ENCODE measurements around the gene IGHMBP2. TPM values are rescaled to one million over a fixed set of nuclear protein-coding genes. Genes with fewer than 3 reads are reported as not detected.

Gene IGHMBP2
- total RNA-seq, 2 donors from 2014 or later: 24.7 to 40.8 TPM

- DNase-seq (ENCODE audit: low spot score): no peak
- peak overlapping the region; percentile 77 to 97 for H3K27ac ChIP-seq
- no peak for TF ChIP-seq CTCF (IDR thresholded peaks at IDR 0.05)
- H3K36me3 ChIP-seq: no peaks in the 10 kb centered on the region
- H3K4me3 ChIP-seq: peak overlapping the region; percentile 33
- H3K27me3 ChIP-seq (replicated peaks; ENCODE audit: insufficient read depth): no peaks in the 10 kb centered on the region
- H3K4me1 ChIP-seq (ENCODE audit: control insufficient read depth in 1 of 2, low read depth in 2 of 2): peaks cover 22 to 55% of the 10 kb centered on the region in 2 donors
- peak; percentile 83 for ATAC-seq (ENCODE audit: insufficient number of reproducible peaks, low FRiP score, low read depth)
- no peaks in the 10 kb centered on the region for H3K9me3 ChIP-seq
Measured at GRCh38 chr11:68946416-68947090, 42.9 kb downstream of the IGHMBP2 start.

- Histone ChIP-seq H3K36me3 (no peaks in the 10 kb centered on the region), H3K4me1 (ENCODE audit: control insufficient read depth in 1 of 2, low read depth in 2 of 2) (peaks cover 16 to 49% of the 10 kb centered on the region in 2 donors), H3K9me3 (no peaks in the 10 kb centered on the region), H3K4me3 (peak overlapping the region; percentile 33), H3K27me3 (replicated peaks; ENCODE audit: insufficient read depth) (no peaks in the 10 kb centered on the region), H3K27ac (peak overlapping the region; percentile 77 to 97)
- ATAC-seq (ENCODE audit: insufficient number of reproducible peaks, low FRiP score, low read depth) (no peak), DNase-seq (ENCODE audit: low spot score) (no peak)
- TF ChIP-seq CTCF (IDR thresholded peaks at IDR 0.05): no peak
Measured at GRCh38 chr11:68947151-68947550, 43.5 kb downstream of the IGHMBP2 start.

GRCh38 chr11:68948496-68948895 lies 44.8 kb downstream of the IGHMBP2 start:
- H3K27ac ChIP-seq: no peak overlapping the region
- ATAC-seq (ENCODE audit: insufficient number of reproducible peaks, low FRiP score, low read depth) (no peak), DNase-seq (ENCODE audit: low spot score) (no peak)
- no peak for TF ChIP-seq CTCF (IDR thresholded peaks at IDR 0.05)
- no peak overlapping the region for H3K4me3 ChIP-seq
- H3K9me3 ChIP-seq: no peaks in the 10 kb centered on the region
- peaks cover 8 to 35% of the 10 kb centered on the region in 2 donors for H3K4me1 ChIP-seq (ENCODE audit: control insufficient read depth in 1 of 2, low read depth in 2 of 2)
- no peaks in the 10 kb centered on the region for H3K36me3 ChIP-seq
- no peaks in the 10 kb centered on the region for H3K27me3 ChIP-seq (replicated peaks; ENCODE audit: insufficient read depth)

- H3K27ac ChIP-seq: no peak overlapping the region
- peaks cover 4 to 31% of the 10 kb centered on the region in 2 donors for H3K4me1 ChIP-seq (ENCODE audit: control insufficient read depth in 1 of 2, low read depth in 2 of 2)
- no peaks in the 10 kb centered on the region for H3K27me3 ChIP-seq (replicated peaks; ENCODE audit: insufficient read depth)
- DNase-seq (ENCODE audit: low spot score): no peak
- ATAC-seq (ENCODE audit: insufficient number of reproducible peaks, low FRiP score, low read depth): no peak
- H3K4me3 ChIP-seq: no peak overlapping the region
- no peaks in the 10 kb centered on the region for H3K36me3 ChIP-seq
- no peak for TF ChIP-seq CTCF (IDR thresholded peaks at IDR 0.05)
- no peaks in the 10 kb centered on the region for H3K9me3 ChIP-seq
Measured at GRCh38 chr11:68948935-68949334, 45.2 kb downstream of the IGHMBP2 start.

DNA sequence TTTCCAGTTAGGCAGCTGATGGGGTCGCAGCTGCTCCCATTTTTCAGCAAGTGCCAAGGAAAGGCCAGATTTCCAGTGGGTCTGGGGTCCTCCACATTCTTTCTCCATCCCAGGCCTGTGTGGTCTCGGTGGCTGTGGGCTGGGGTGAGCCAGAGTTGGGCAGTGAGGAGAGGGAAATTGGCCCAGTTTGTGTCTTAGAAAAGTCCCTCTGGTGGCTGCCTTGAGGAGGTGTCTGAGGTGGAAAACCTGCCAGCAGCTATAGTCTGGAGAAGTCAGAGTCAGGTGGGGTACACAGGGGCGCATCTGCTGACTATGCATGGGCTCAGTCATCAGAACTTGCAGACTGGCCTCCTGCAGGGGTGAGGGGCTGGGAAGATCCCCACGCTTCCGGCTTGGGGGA lies 46.6 kb downstream of the IGHMBP2 start:
- no peak for ATAC-seq (ENCODE audit: insufficient number of reproducible peaks, low FRiP score, low read depth)
- no peak overlapping the region for H3K27ac ChIP-seq
- TF ChIP-seq CTCF (IDR thresholded peaks at IDR 0.05): peak; percentile 51

More for the DNA sequence above, 46.6 kb downstream of the IGHMBP2 start:
- H3K9me3 ChIP-seq: no peaks in the 10 kb centered on the region
- no peaks in the 10 kb centered on the region for H3K36me3 ChIP-seq
- H3K4me1 ChIP-seq (ENCODE audit: control insufficient read depth in 1 of 2, low read depth in 2 of 2): peaks cover 7 to 25% of the 10 kb centered on the region in 2 donors
- no peak for DNase-seq (ENCODE audit: low spot score)
- H3K4me3 ChIP-seq: no peak overlapping the region
- H3K27me3 ChIP-seq (replicated peaks; ENCODE audit: insufficient read depth): no peaks in the 10 kb centered on the region

Measured in thoracic aorta (tissue), 2 donors.